HG02678 (cell line): Measurements from ENCODE around the gene VSNL1.
"Not testable (repeated sequence)": the region's sequence is repeated elsewhere in the genome, so short reads cannot be mapped to it uniquely, and the experiment has no call there.

Experiments used
- ATAC-seq: cut with Tn5 transposase; IDR thresholded peaks from one replicate; pipeline ENCODE4 v1.9.1; 2021; ENCODE audit warnings: mild to moderate bottlenecking, moderate library complexity; ENCODE audit not compliant: unreplicated experiment

Gene VSNL1

GRCh38 chr2:17541531-17541950, 1.0 kb downstream of the VSNL1 start:
- no peak for ATAC-seq

GRCh38 chr2:17542471-17542870, 2.0 kb downstream of the VSNL1 start:
- ATAC-seq: no peak

- ATAC-seq: no peak
Measured at GRCh38 chr2:17543131-17543660, 2.7 kb downstream of the VSNL1 start.

GRCh38 chr2:17543848-17544247, 3.4 kb downstream of the VSNL1 start:
- ATAC-seq: no peak

- no peak for ATAC-seq
Measured at GRCh38 chr2:17544256-17544655, 3.8 kb downstream of the VSNL1 start.

GRCh38 chr2:17545680-17546613, 5.5 kb downstream of the VSNL1 start:
- ATAC-seq: no peak

GRCh38 chr2:17547237-17547636, 6.7 kb downstream of the VSNL1 start:
- ATAC-seq: no peak

GRCh38 chr2:17547737-17548136, 7.2 kb downstream of the VSNL1 start:
- no peak for ATAC-seq

- no peak for ATAC-seq
Measured at GRCh38 chr2:17550907-17551306, 10.4 kb downstream of the VSNL1 start.

- no peak for ATAC-seq
Measured at GRCh38 chr2:17555150-17555549, 14.7 kb downstream of the VSNL1 start.

GRCh38 chr2:17557596-17557995, 17.1 kb downstream of the VSNL1 start:
- no peak for ATAC-seq

GRCh38 chr2:17558053-17558452, 17.6 kb downstream of the VSNL1 start:
- ATAC-seq: no peak

- no peak for ATAC-seq
Measured at GRCh38 chr2:17558878-17559277, 18.4 kb downstream of the VSNL1 start.

GRCh38 chr2:17565726-17566125, 25.2 kb downstream of the VSNL1 start:
- not testable (repeated sequence) for ATAC-seq

- no peak for ATAC-seq
Measured at GRCh38 chr2:17571681-17572080, 31.2 kb downstream of the VSNL1 start.

- no peak for ATAC-seq
Measured at GRCh38 chr2:17573085-17573803, 32.7 kb downstream of the VSNL1 start.

- no peak for ATAC-seq
Measured at GRCh38 chr2:17573804-17574175, 33.3 kb downstream of the VSNL1 start.

GRCh38 chr2:17574406-17575073, 34.0 kb downstream of the VSNL1 start:
- ATAC-seq: no peak

GRCh38 chr2:17576802-17577201, 36.3 kb downstream of the VSNL1 start:
- ATAC-seq: no peak

GRCh38 chr2:17578466-17578928, 38.0 kb downstream of the VSNL1 start:
- ATAC-seq: peak; percentile 71
